Liver (tissue), 9 donors: ENCODE data around the gene DAO. TPM values are rescaled to one million over a fixed set of nuclear protein-coding genes. Genes with fewer than 3 reads are reported as not detected.

Experiments used
- DNase-seq: peaks from one replicate; pipeline ENCODE4 v3.0.0-alpha.2; 2017; ENCODE audit warnings: low spot score
- H3K27ac ChIP-seq, 2 donors: one replicate each; pipeline ENCODE4 v1.7.0; 2013; ENCODE audit warnings: inconsistent platforms in 2 of 2, low read length in 2 of 2, control low read depth in 1 of 2, low read depth in 1 of 2, mild to moderate bottlenecking in 1 of 2
- H3K27me3 ChIP-seq, 4 donors: one replicate each; pipeline versions ENCODE4 v1.6.1 to v1.7.0; 2013; ENCODE audit warnings: low read length in 3 of 4, inconsistent platforms in 1 of 4, mild to moderate bottlenecking in 1 of 4, moderate library complexity in 1 of 4; ENCODE audit not compliant: control insufficient read depth in 4 of 4, insufficient read depth in 4 of 4
- H3K36me3 ChIP-seq, 4 donors: one replicate each; pipeline versions ENCODE4 v1.6.1 to v1.7.0; 2013; ENCODE audit warnings: low read length in 3 of 4, mild to moderate bottlenecking in 3 of 4, low read depth in 1 of 4, moderate library complexity in 1 of 4; ENCODE audit not compliant: control insufficient read depth in 4 of 4, insufficient read depth in 3 of 4
- H3K4me1 ChIP-seq, 4 donors: one replicate each; pipeline versions ENCODE4 v1.6.1 to v1.7.0; 2013; ENCODE audit warnings: low read length in 3 of 4, mild to moderate bottlenecking in 3 of 4, moderate library complexity in 1 of 4; ENCODE audit not compliant: control insufficient read depth in 4 of 4, insufficient read depth in 4 of 4
- H3K4me3 ChIP-seq, 3 donors: one replicate each; pipeline versions ENCODE4 v1.6.1 to v1.7.0; 2013; ENCODE audit warnings: low read length in 3 of 3, control low read depth in 1 of 3, low read depth in 1 of 3, mild to moderate bottlenecking in 1 of 3
- H3K9ac ChIP-seq, 2 donors: one replicate each; pipeline ENCODE4 v1.7.0; 2013; ENCODE audit warnings: low read length in 2 of 2, mild to moderate bottlenecking in 2 of 2, moderate library complexity in 2 of 2, control low read depth in 1 of 2, low read depth in 1 of 2
- H3K9me3 ChIP-seq, 4 donors: one replicate each; pipeline versions ENCODE4 v1.6.1 to v1.7.0; 2013; ENCODE audit warnings: low read length in 3 of 4; ENCODE audit not compliant: control insufficient read depth in 4 of 4
- ATF3 ChIP-seq: IDR thresholded peaks from 2 replicates; pipeline ENCODE4 v1.6.1; 2016; ENCODE audit warnings: antibody characterized with exemption
- CTCF ChIP-seq: fragments of 150-350 bp; IDR thresholded peaks from 2 replicates; pipeline ENCODE4 v1.5.1; 2017; ENCODE audit warnings: improper control_type of control experiment, low read depth, low read length; ENCODE audit not compliant: missing input control
- EGR1 ChIP-seq, 2 donors: IDR thresholded peaks; 2 replicates each; pipeline ENCODE4 v1.6.1; 2016 to 2018; ENCODE audit warnings: antibody characterized with exemption in 2 of 2, low read depth in 2 of 2
- FOXA1 ChIP-seq: IDR thresholded peaks from 2 replicates; pipeline ENCODE4 v1.6.1; 2016; ENCODE audit warnings: antibody characterized with exemption
- FOXA2 ChIP-seq: IDR thresholded peaks from 2 replicates; pipeline ENCODE4 v1.6.1; 2016; ENCODE audit warnings: antibody characterized with exemption
- GABPA ChIP-seq, 2 donors: IDR thresholded peaks in 1 of 2; conservative IDR thresholded peaks in 1 of 2; 2 replicates each; pipeline ENCODE4 v1.6.1; 2016; ENCODE audit warnings: antibody characterized with exemption in 2 of 2, mild to moderate bottlenecking in 1 of 2, moderate library complexity in 1 of 2
- HNF4A ChIP-seq, 2 donors: conservative IDR thresholded peaks; 2 replicates each; pipeline ENCODE4 v1.6.1; 2016; ENCODE audit warnings: antibody characterized with exemption in 2 of 2, mild to moderate bottlenecking in 2 of 2
- HNF4G ChIP-seq: IDR thresholded peaks from 2 replicates; pipeline ENCODE4 v1.6.1; 2016; ENCODE audit warnings: antibody characterized with exemption
- JUND ChIP-seq, 2 donors: IDR thresholded peaks; 2 replicates each; pipeline ENCODE4 v1.6.1; 2016; ENCODE audit warnings: antibody characterized with exemption in 2 of 2
- MAX ChIP-seq: IDR thresholded peaks from 2 replicates; pipeline ENCODE4 v1.6.1; 2016; ENCODE audit warnings: antibody characterized with exemption
- NR2F2 ChIP-seq: IDR thresholded peaks from 2 replicates; pipeline ENCODE4 v1.6.1; 2016; ENCODE audit warnings: antibody characterized with exemption
- RAD21 ChIP-seq, 2 donors: IDR thresholded peaks; 2 replicates each; pipeline ENCODE4 v1.6.1; 2016; ENCODE audit warnings: antibody characterized with exemption in 2 of 2, mild to moderate bottlenecking in 2 of 2
- REST ChIP-seq: IDR thresholded peaks from 2 replicates; pipeline ENCODE4 v1.6.1; 2016; ENCODE audit warnings: antibody characterized with exemption, mild to moderate bottlenecking
- RXRA ChIP-seq, 2 donors: IDR thresholded peaks; 2 replicates each; pipeline ENCODE4 v1.6.1; 2017 to 2018; ENCODE audit warnings: antibody characterized with exemption in 2 of 2, mild to moderate bottlenecking in 1 of 2
- SP1 ChIP-seq: IDR thresholded peaks from 2 replicates; pipeline ENCODE4 v1.6.1; 2018; ENCODE audit warnings: antibody characterized with exemption, mild to moderate bottlenecking
- TAF1 ChIP-seq: conservative IDR thresholded peaks from 2 replicates; pipeline ENCODE4 v1.6.1; 2016; ENCODE audit warnings: antibody characterized with exemption, mild to moderate bottlenecking
- YY1 ChIP-seq: IDR thresholded peaks from 2 replicates; pipeline ENCODE4 v1.6.1; 2016; ENCODE audit warnings: antibody characterized with exemption, mild to moderate bottlenecking
- ZBTB33 ChIP-seq: IDR thresholded peaks from 2 replicates; pipeline ENCODE4 v1.6.1; 2016; ENCODE audit warnings: antibody characterized with exemption
- WGBS: extraction: QIAGEN DNeasy Blood & Tissue Kit; methylation state at CpG from one replicate; pipeline ENCODE4 v1.1.7; 2013; 5-methylcytosine and 5-hydroxymethylcytosine counted together
- polyA plus RNA-seq, 2 donors: library from polyadenylated mRNA; stranded (reverse) in 1 of 2; unstranded in 1 of 2; fragments of 200-250 nt in 1 of 2; fragments of >200 nt in 1 of 2; fragmentation: Nextera tagmentation in 1 of 2; extraction: Ambion mirVana in 1 of 2; gene quantifications; one replicate each; pipeline versions ENCODE4 v1.2.1 to v1.2.3, GENCODE V29; 2013 to 2015
- total RNA-seq, 2 donors: library from RNA; depleted of rRNA; stranded (reverse); fragments of >200 nt; gene quantifications; one replicate each; pipeline ENCODE4 v1.2.3, GENCODE V29; 2014
- donor health status: healthy.
- donor health status: healthy.
- donor health status: healthy.
- donor health status: healthy.
- donor health status: healthy.

The DAO gene
- total and polyA plus RNA-seq, 4 donors = 0.84 to 51.4 (median 22.9) TPM

- H3K9me3 ChIP-seq = no peaks in the 10 kb centered on the region
- no peak for DNase-seq
- peak overlapping the region in 1 of 2 donors; percentile 42 for H3K9ac ChIP-seq
- peaks cover 0 to 2% (median 0%) of the 10 kb centered on the region in 4 donors for H3K36me3 ChIP-seq
- H3K27ac ChIP-seq = peak overlapping the region; percentile 88 to 96
- peaks cover 2 to 36% (median 28%) of the 10 kb centered on the region in 4 donors for H3K4me1 ChIP-seq
- TF ChIP-seq TAF1 (no peak), NR2F2 (no peak), HNF4A (conservative IDR thresholded peaks at IDR 0.05) (no peak), EGR1 (IDR thresholded peaks at IDR 0.05; ENCODE audit: low read depth in 2 of 2) (no peak), JUND (IDR thresholded peaks at IDR 0.05) (peak in 1 of 2 donors; percentile 12), SP1 (no peak)
- no peaks in the 10 kb centered on the region for H3K27me3 ChIP-seq
- WGBS = 76% methylated on average over 13 of the region's 13 CpGs
- no peak overlapping the region for H3K4me3 ChIP-seq
Measured at GRCh38 chr12:108854451-108855283, 25.2 kb upstream of the DAO start.

- Histone ChIP-seq H3K27ac (peak overlapping the region; percentile 88 to 96), H3K9ac (peak overlapping the region in 1 of 2 donors; percentile 61), H3K9me3 (no peaks in the 10 kb centered on the region), H3K27me3 (no peaks in the 10 kb centered on the region), H3K4me1 (peaks cover 2 to 36% (median 28%) of the 10 kb centered on the region in 4 donors), H3K4me3 (peak overlapping the region; percentile 77 to 89 (median 84)), H3K36me3 (peaks cover 0 to 2% (median 0%) of the 10 kb centered on the region in 4 donors)
- TF ChIP-seq RAD21 (IDR thresholded peaks at IDR 0.05) = no peak
- no peak for TF ChIP-seq HNF4A (conservative IDR thresholded peaks at IDR 0.05)
- TF ChIP-seq FOXA2 = no peak
- no peak for TF ChIP-seq YY1
- no peak for TF ChIP-seq NR2F2
- TF ChIP-seq TAF1 = no peak
- no peak for TF ChIP-seq FOXA1
- no peak for TF ChIP-seq ATF3
- TF ChIP-seq HNF4G = no peak
- TF ChIP-seq ZBTB33 = no peak
- TF ChIP-seq RXRA (IDR thresholded peaks at IDR 0.05) = no peak
- no peak for TF ChIP-seq CTCF
- TF ChIP-seq MAX = no peak
- no peak for TF ChIP-seq REST
- no peak for TF ChIP-seq SP1
- no peak for TF ChIP-seq EGR1 (IDR thresholded peaks at IDR 0.05; ENCODE audit: low read depth in 2 of 2)
- TF ChIP-seq GABPA (IDR thresholded peaks at IDR 0.05 in 1 of 2, conservative IDR thresholded peaks at IDR 0.05 in 1 of 2) = no peak
- no peak for TF ChIP-seq JUND (IDR thresholded peaks at IDR 0.05)
- no peak for DNase-seq
- WGBS = 69% methylated on average over 12 of the region's 12 CpGs
Measured at GRCh38 chr12:108855284-108856169, 24.4 kb upstream of the DAO start.
